Cortex of kidney (tissue), 1 donor: ENCODE results near the gene EIF4E3.

ENCODE experiments used
- DNase-seq: peaks from one replicate; lab custom pipeline; 2025; lab: John Stamatoyannopoulos, UW

The EIF4E3 gene

DNA sequence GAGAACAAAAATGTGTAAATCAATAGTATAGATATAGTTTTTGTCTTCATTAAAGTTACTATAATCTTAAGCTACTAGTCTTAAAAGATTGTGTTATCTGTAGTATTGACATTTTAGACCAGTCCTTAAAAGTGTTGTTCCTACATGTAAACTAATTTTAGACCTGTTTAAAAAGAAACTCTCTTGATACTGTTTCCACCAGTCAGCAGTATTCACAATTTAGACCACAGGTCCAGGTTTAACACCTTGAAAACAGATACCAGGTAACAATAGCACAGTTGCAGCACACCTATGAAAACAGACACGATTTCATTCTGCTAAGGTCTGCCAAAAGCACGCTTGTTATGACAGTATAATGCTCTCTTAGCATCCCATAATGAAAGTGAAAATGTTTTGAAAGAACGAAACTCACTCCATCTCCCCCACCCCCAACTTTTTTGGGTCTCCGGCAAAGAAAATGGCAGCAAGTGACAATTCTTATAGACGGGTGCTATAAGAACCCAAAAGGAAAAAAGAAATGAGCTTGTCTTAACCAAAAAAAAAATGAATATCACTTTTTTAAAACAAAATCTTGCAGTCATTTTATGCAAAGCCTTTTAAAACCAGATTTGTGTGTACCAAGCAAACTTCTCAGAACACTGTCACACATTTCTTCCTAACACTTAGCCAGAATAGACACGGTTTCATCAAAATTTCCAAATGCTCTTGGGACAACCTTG lies 1.6 kb downstream of the EIF4E3 start:
- no peak for DNase-seq

DNA sequence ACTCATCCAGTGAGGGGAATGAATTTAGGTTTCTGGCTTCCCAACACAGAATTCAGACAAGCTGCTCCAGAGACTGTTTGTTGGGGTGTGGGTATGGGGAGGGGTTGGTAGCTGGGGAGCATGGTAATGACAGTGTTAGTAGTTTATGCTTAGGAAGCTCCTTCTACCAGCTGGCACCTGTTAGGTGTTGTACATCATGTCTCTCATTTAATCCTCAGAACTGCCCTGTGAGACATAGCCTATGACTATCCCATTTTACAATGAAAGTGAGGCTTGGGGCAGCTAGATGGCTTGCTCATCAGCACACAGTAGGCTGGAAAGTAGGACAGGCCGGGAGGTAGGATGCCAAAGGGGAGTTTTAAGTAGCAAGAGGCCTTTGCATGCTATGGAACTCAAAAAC lies 2.5 kb downstream of the EIF4E3 start:
- DNase-seq = no peak

DNA sequence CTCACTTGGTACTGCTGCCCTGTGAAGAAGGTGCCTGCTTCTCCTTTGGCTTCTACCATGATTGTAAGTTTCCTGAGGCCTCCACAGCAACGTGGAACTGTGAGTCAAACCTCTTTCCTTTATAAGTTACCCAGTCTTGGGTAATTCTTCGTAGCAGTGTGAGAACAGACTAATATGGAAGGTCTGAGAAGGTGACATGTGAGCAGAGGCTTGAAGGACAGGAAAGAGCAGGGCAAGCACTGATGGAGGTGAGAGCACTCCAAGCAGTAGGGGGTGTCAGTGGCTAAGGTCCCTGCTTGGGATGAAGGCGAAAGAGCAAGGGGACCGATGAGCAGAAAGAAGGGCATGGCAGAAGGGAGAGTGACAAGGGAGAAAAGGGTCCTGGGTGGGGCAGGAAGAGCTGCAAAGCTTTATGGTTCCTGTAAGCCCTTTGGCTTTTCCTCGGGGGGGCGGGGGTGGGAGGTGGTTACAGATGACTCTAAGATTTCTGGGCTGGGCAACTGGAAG lies 3.5 kb downstream of the EIF4E3 start:
- no peak for DNase-seq

DNA sequence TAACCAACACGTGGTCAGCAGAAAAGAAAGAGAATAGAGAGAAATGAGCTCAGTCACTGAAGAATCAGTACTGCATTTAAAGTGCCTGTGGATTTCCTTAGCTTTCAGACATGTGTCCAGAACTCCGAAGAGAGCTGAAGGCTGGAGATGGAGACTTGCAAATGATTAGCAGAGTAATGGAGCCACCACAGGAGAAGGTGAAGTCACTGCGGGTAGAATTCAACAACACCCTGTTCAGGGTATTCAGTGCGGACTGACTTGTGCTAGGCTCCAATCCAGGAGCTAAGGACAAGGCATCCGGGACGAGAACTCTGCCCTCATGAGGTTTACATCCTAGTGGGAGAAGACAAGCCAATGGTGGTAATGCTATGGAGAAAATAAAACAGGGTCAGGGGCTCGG lies 4.2 kb downstream of the EIF4E3 start:
- no peak for DNase-seq

DNA sequence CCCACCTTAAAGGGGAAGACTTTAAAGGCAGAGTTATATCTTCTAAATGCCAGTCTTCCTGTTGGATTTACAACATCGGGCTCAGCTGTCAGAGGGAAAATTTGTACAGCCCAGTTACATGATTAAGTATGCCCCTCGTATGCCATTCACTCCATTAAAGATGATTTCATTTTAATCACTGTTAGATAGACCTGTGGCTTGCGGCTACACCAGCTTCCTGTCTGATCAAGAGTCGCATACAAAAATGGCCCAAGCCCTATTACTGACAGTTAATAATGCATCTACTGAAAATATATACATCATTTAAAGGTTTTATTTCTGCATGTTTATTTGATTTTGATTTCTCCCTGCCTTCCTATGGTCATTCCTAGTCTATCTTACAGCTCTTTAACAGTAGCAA lies 7.1 kb downstream of the EIF4E3 start:
- no peak for DNase-seq

DNA sequence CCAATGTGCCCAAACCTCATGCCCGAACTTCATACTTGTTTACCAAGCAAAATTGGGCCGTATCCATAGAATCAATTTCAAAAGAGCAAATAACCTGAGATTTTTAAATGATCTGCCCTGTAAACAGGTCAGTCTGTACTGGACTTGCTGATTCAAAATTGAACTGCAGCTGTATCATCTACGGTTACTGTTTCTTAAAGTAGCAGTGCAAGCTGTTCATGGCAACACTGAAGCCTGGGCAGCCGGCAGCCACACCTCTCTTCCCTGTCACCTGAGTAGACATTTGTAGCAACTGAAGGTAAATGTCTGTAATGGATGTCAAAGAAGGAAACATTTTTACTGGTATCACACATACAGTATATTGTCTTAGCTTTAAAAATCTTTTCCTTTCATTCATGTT lies 10.6 kb downstream of the EIF4E3 start:
- DNase-seq = no peak

DNA sequence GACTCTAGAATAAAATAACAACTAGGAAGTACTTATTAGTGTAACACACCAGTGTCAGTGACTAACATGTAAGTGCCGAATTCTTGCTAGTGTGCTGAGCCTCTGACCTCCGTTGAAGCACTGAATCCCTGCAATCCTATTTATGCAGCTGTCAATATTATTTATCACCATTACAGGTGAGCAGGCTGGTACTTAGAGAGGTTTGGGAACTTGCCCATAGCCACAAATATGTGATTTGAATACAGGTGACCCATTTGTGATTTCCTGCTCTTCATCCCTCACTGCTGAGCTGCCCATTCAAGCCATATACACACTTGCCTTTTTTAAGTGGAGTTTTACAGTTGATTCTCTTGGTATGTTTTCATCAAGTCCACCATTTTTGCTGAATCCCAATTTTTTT lies 12.2 kb downstream of the EIF4E3 start:
- no peak for DNase-seq

DNA sequence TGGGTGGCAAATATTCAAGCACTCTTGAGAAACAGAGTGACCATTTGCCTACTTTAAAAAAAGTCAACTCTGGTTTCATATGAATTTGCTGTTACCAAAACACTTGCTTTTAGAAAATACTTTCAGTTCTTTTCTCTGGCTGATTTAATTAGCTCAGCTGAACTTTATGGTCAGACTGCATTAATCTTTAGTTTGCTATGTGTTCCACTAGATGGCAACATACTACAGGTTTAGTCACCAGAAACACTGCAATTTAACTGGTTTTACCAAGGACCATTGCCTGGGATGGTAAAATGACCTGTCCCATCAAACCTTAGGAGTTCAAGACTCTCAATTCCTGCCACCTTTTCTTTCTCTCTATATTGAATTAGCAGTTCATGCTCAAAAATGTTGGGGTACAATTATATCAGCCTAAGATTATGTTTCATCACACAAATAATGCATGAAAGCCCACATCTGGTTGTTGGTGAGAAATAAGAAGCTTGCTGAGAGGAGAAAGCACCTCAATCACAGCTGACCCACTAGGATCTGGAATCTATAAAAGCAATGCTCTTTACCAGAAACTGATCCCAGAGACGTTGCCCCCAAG lies 14.2 kb downstream of the EIF4E3 start:
- DNase-seq = no peak

DNA sequence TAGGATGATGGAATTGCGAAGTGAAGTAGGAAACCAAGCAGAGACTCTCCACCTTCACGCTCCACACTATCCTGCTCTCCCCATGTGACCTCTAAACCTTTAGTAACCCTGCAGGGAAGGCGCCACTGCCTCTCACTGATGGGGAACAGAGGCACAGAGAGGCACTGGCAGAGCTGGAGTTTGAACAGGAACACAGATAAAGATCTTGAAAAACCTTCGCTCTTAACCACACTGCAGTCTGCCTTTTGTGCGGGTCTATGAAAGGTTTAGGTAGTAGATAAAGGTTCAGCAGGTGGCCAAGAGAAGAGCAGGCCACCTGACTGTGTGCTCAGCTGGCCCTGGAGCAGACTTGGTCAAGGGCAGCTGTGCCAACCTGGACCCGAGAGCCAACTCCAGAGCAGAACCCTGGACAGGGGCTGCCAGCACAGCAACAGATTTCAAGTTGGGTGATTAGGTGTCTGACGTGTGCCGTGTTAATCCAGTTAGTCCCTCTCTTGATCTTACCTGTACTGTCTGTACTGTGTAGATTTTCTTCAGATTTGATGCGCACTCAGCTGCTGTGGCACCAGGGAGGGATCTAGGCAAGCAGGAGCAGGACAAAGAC lies 15.2 kb downstream of the EIF4E3 start:
- no peak for DNase-seq

DNA sequence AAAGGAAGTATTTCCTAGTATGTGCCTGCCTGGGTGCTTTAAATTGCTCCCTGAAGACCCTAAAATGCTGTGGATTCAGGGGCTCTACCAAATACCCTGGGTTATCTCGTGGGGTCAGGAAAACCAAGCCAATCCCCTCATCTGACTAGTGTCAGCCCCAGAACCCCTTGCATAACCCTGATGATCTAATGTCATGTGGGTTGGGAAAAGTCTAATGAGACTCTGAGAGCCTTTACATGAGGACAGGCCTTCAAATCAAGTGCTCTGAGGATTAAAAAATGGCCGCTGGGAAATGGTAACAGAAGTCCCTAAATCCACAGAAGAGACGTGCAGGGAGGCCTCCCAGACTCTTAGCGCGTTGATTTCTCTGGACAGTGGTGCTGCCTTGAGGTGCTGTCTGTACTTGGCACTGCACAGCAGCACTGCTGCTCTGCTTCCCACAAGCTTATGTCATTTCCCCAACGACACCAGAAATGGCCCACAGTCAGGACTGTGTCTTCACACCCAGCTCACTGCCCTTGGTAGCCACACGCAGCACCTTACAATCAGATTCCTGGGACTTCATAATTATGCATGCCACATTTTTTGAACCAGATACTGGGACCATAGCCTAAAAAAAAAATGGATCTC lies 16.6 kb downstream of the EIF4E3 start:
- DNase-seq = no peak

DNA sequence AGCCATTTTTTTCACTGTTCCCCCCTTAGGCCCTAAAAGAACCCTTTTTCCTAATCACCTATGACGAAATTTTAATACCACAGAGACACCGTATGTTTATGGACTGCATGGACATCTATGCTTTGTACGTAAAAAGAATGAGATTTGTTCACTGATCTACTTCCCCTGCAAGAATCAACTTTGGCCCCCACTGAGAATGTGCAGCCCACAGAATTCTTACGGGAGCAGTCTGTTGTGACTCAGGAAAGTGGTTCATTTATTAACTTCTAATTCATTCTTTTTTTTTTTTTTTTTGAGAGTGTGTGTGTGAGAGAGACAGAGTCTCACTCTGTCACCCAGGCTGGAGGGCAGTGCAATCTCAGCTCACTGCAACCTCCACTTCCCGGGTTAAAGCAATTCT lies 17.6 kb downstream of the EIF4E3 start:
- DNase-seq = no peak

DNA sequence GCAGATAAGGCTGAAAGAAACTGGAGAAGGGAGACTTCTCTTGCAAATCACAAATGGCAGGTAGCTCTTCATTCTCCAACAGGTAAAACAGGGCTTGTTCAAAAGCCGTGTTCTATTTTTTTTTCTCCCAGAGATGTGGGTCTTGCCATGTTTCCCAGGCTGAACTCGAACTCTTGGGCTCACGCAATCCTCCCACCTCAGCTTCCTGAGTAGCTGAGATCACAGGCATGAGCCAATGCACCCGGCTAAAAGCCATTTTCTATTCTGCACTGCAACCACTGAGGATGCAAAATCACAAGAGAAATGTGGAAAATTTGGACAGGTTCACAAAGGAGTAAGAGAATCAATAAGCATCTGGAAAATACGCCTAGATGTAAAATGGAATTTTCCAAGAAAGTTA lies 19.5 kb downstream of the EIF4E3 start:
- no peak for DNase-seq

DNA sequence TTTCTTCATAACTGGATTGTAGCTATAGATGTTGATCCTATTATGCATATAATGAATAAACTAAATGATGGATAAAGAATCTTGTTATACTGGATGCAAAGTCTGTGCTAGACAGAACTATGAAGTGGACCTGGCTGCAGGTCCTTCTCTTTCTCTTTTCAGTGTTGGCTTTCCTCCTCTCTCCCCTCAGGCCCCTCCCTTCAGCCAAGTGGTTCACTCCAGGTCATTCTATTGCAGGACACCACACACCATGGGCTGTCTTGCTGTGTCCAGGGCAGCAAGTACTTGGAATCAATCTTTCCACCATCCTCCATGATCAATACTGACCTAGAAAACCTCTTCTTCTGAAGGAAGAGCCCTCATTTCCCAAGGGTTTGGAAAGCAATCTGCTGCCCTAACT lies 20.3 kb downstream of the EIF4E3 start:
- DNase-seq = no peak

DNA sequence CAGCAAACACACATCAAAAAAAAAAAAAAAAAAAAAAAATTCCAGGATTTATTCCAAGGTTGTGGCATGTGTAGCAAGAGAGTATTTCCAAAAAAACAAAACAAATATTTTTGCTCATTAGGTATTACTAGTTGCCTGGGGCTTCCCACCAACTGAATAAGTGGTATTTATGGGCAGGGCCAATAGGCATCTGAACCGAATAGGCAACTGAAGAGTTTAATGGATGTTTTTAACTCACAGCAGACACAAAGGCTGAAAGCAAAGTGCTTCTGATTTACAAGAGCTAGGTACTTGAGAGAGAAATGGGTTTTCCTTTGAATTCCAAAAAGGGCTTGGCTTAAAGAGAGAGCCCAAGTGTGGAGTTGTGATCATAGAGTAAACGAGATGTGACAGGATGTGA lies 21.4 kb downstream of the EIF4E3 start:
- no peak for DNase-seq

DNA sequence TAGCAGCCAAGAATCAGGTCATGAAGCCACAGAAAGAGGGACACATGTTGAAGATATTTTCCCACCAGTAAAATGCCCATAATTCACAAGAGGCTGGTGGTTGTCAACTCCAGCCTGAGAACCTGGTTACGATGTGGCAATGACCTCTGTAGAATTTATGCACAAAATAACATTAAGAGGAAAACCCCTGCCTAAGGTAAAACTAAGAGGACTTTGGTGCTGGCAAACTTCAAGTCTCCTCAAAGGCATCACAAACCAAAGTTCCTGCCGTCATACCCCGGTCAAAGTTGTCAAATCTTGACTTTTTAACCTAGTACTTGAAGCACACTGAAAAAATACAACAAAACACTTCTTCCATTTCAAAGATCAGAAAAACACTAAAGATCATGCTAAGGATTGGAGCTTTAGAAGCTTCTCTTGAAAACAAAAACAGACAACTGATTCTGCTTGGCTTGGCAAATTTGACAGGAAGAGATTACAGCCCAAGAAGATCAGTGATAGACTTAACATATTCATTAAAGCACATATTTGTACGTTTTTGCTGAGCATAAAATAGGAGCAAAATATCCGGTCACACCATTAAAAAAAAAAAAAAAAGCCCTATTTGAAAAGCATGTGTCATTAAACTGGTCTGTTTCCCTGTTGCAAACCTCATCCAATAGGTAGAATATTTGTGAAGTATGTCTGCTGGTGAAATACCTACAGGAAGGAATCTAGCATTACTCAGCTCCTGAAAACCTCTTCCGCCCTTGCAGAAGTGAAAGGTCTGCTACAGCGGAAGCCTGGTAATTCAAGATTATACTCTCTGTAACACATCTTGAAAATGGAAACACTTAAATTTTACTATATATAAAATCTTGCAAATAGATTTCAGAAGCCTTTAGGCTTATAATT lies 22.8 kb downstream of the EIF4E3 start:
- DNase-seq = no peak

DNA sequence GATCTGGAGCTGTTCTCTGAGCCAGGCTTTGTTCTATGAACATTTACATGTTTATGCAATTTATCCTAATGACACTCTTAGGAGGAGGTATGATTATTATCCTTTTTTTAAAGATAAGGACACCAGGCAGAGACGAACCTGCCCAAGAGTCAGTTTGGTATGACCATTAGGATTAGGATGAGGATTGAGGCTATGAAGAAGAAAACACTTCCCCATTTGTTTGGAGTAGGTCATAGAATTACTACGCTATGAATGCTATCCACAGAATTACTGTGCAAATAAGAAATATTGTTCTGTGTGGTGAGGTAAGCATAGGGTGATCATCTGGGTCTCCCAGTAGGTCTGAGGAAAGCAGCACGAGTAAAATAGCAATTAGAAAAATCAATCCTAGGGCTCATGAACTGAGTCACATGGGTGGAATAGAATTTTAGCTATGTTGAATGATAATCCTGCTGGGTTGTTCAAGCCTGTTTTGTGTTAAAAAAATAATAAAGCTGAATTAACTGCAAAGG lies 23.9 kb downstream of the EIF4E3 start:
- no peak for DNase-seq

DNA sequence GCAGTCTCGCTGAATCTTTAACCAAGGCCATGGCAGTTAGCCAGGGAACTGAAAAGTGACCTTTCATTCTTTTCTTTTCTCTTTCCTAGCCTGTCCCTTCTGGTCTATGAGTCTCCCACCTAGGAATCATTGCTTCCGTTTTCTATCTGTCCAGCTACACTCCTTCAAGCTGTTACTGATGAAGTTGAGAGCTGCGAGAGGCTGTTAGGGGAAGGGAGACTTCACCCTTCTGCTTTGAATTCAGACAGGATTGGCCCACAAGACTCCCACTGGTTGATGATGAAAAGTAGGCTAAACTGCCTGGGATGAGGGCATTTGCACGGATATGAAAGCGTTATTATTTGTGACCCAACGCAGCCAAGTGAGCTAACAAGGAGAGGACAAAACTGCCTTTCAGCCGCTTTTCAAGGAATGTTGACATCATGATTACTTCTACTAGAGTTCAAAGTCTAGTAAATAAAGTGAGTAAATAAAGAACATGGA lies 30.2 kb downstream of the EIF4E3 start:
- DNase-seq = no peak

DNA sequence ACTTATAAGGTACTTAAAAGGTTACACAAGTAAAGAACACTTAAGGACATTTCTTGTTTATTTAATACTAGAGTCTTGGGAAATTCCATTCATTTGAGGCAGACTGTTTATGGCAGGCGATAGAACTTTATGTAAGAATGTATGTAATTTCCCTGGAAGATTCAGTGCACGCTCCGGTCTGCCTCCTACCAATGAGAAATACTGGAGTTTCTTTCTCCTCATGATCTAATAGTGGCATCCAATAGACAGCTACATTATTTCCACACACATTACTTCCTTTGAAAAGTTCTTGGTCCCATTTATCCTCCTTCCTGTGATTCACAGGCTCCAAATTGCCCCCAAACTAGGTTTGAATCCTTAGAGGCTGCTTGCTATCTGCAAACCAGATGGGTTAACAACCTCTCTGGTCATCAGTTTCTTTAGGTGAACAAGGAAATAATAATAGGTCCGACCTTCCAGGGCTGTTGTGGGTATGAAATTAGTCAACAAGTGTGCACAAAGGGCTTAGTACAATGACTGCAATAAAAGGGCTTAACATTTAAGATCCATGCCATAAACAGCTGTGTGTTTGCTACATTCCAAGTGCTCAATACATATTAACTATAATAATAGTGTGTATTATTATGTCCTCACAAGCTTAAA lies 30.7 kb downstream of the EIF4E3 start:
- DNase-seq = no peak

DNA sequence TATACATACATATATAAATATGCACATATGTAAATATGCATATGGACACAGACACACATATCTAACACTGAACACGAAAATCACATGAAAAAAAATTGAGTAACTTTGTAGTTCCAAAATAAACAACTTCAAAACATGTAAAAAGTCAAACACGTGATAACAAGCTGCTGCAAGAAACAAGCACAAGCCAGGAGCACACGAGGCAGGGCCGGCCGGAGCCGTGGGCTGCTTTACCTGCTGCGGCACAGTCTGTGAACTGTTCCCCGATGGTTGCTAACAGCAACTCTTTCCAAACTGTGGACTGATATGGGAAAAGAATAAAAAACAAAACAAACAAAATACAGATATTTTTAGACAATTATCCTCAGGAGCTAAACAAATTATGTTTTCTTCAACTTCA lies 31.6 kb downstream of the EIF4E3 start:
- no peak for DNase-seq

DNA sequence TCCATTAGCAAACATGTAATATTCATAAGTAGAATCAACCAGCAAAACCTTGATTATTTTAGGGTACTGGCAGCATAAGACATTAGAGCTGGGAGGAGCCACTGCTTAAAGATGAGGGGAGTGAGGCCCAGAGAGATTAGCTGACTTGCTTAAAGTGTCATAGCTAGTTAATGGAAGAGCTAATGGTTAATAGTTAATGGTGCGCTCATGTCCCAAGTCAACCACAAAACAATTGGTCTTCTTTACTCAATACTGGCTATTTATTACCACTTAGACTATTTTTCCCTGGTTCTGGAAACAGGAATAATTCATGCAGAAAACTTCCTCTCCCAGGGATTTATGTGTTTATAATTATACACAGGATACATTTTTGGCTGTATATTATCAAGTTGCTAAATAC lies 33.1 kb downstream of the EIF4E3 start:
- no peak for DNase-seq

DNA sequence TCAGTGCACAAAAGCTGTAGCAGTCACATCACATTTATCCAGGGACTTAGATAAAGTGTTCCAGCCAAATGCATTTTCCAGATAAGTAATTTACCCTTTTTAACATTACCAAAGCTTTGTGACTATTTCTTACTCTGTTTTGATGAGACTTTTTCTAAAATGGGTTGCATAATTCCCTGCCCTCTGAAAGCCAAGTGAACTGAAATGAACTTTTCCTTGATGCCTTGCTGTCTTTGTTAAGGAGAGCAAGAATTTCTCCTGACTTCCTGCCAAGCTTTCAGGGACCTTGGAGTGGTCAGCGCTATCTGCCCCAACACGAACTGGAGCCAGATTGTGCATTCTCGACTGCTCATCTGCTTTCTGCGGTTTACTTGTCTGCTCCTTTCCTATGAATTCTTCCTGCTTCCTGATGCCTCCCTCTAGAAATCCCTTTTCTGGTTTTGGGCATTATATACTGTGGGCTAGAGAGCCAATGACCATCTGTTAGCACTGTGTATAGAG lies 34.8 kb downstream of the EIF4E3 start:
- no peak for DNase-seq
